ENCODE measurements around the gene MYL2. TPM values are rescaled to one million over a fixed set of nuclear protein-coding genes. Genes with fewer than 3 reads are reported as not detected.

MYL2 gene
- total and polyA plus RNA-seq, 10 of the 15 experiments (the other 5 are each of a cell fraction or from before 2014, with no cell fraction given), result 0.08 to 1.8 (median 0.57) TPM; not detected in 1

DNA sequence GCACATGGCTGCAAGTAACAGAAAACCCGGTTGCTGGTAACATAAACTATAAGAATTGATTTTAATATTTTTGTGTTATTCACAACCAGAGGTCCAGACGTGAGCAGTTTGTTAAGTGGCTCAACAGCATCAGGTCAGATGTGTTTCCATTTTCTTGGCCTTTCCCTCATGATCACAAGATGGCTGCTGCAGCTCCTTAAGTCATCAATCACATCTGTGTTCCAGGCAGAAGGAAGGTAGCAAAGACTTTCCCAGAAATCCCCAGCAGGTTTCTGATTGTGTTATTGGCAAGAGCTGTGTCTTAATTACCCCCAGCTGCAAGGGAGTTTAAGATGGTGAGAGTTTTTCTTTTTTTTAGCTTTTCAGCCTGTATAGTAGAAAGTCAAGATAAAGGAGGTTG is 40.4 kb upstream of the MYL2 start (continued):
- no peak for TF ChIP-seq RUNX3 (IDR thresholded peaks at IDR 0.05; ENCODE audit: low read length)
- TF ChIP-seq NBN (IDR thresholded peaks at IDR 0.05), result no peak
- TF ChIP-seq, protein P1, sequence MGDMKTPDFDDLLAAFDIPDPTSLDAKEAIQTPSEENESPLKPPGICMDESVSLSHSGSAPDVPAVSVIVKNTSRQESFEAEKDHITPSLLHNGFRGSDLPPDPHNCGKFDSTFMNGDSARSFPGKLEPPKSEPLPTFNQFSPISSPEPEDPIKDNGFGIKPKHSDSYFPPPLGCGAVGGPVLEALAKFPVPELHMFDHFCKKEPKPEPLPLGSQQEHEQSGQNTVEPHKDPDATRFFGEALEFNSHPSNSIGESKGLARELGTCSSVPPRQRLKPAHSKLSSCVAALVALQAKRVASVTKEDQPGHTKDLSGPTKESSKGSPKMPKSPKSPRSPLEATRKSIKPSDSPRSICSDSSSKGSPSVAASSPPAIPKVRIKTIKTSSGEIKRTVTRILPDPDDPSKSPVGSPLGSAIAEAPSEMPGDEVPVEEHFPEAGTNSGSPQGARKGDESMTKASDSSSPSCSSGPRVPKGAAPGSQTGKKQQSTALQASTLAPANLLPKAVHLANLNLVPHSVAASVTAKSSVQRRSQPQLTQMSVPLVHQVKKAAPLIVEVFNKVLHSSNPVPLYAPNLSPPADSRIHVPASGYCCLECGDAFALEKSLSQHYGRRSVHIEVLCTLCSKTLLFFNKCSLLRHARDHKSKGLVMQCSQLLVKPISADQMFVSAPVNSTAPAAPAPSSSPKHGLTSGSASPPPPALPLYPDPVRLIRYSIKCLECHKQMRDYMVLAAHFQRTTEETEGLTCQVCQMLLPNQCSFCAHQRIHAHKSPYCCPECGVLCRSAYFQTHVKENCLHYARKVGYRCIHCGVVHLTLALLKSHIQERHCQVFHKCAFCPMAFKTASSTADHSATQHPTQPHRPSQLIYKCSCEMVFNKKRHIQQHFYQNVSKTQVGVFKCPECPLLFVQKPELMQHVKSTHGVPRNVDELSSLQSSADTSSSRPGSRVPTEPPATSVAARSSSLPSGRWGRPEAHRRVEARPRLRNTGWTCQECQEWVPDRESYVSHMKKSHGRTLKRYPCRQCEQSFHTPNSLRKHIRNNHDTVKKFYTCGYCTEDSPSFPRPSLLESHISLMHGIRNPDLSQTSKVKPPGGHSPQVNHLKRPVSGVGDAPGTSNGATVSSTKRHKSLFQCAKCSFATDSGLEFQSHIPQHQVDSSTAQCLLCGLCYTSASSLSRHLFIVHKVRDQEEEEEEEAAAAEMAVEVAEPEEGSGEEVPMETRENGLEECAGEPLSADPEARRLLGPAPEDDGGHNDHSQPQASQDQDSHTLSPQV (IDR thresholded peaks at IDR 0.05), result no peak
- no peak for TF ChIP-seq MYC (IDR thresholded peaks at IDR 0.05; ENCODE audit: insufficient read depth, insufficient read length, insufficient replicate concordance, low read length, severe bottlenecking)
- TF ChIP-seq, protein P2, sequence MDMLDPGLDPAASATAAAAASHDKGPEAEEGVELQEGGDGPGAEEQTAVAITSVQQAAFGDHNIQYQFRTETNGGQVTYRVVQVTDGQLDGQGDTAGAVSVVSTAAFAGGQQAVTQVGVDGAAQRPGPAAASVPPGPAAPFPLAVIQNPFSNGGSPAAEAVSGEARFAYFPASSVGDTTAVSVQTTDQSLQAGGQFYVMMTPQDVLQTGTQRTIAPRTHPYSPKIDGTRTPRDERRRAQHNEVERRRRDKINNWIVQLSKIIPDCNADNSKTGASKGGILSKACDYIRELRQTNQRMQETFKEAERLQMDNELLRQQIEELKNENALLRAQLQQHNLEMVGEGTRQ (IDR thresholded peaks at IDR 0.05; ENCODE audit: borderline replicate concordance, low read depth, low read length), result no peak
- no peak for TF ChIP-seq ZNF24 (IDR thresholded peaks at IDR 0.05)

GRCh38 chr12:110957652-110958051 is 37.3 kb upstream of the MYL2 start:
- no peaks in the 10 kb centered on the region for H3K79me2 ChIP-seq (ENCODE audit: control insufficient read depth, insufficient read depth, low read length)
- H3K36me3 ChIP-seq (ENCODE audit: control insufficient read depth in 2 of 2, insufficient read depth in 2 of 2, low read length in 1 of 2), result no peaks in the 10 kb centered on the region
- no peak for FAIRE-seq
- H3K4me3 ChIP-seq, result no peak overlapping the region
- ChIA-PET CTCF (no interaction called here), SMC1A (ENCODE audit: uncharacterized antibody, unreplicated experiment) (no interaction called here), POLR2A (no interaction called here), RAD21 (ENCODE audit: unreplicated experiment) (no interaction called here)
- no peaks in the 10 kb centered on the region for H4K20me1 ChIP-seq (ENCODE audit: control insufficient read depth, insufficient read depth)
- intact Hi-C loops (cut with micrococcal nuclease; ENCODE audit: unreplicated experiment) (no loop called here), in situ Hi-C loops (cut with MboI) (no loop called here)
- BruUV-seq (replicated peaks), result no TSS peak
- H3K4me1 ChIP-seq (ENCODE audit: control insufficient read depth, insufficient read depth, low read length), result no peaks in the 10 kb centered on the region
- H3K9me3 ChIP-seq (replicated peaks; ENCODE audit: control insufficient read depth, insufficient read depth, low read length), result no peaks in the 10 kb centered on the region; the same call in 2 of the 3 replicates
- H3K9ac ChIP-seq (ENCODE audit: control insufficient read depth, insufficient read depth, low read length), result no peak overlapping the region
- 70% methylated on average over 9 of the region's 9 CpGs for WGBS (ENCODE audit: insufficient coverage, insufficient replicate concordance, low lambda C conversion rate, missing lambda C conversion rate)
- DNase-seq (ENCODE audit: low read depth, low spot score), result no peak
- no peak overlapping the region for H3K4me2 ChIP-seq (ENCODE audit: control insufficient read depth, insufficient read depth)
- H3K27ac ChIP-seq (ENCODE audit: control insufficient read depth, insufficient read depth), result no peak overlapping the region
- ATAC-seq, result no peak
- no peaks in the 10 kb centered on the region; a peak in 1 of 4 replicates for H3K27me3 ChIP-seq (replicated peaks in 1 of 2; ENCODE audit: control insufficient read depth in 2 of 2, insufficient read depth in 2 of 2, low read length in 1 of 2)
- TF ChIP-seq POLR2A (IDR thresholded peaks at IDR 0.05; ENCODE audit: low read depth, low read length), result no peak
- TF ChIP-seq NRF1 (conservative IDR thresholded peaks at IDR 0.05; ENCODE audit: low read depth, low read length), result no peak
- TF ChIP-seq RCOR1 (conservative IDR thresholded peaks at IDR 0.05; ENCODE audit: low read depth, low read length), result no peak
- TF ChIP-seq IRF4 (IDR thresholded peaks at IDR 0.05; ENCODE audit: low read depth, low read length), result no peak
- no peak for TF ChIP-seq RFX5 (IDR thresholded peaks at IDR 0.05; ENCODE audit: low read depth, low read length)
- TF ChIP-seq POLR2AphosphoS2 (IDR thresholded peaks at IDR 0.05; ENCODE audit: low read depth, low read length), result no peak
- no peak overlapping the region for H2AFZ ChIP-seq (ENCODE audit: control insufficient read depth, low read depth, low read length)

Measured in GM12878 (cell line).